ENCODE data around the gene ARMC8.

The ARMC8 gene

GRCh38 chr3:138238711-138239110 lies 51.6 kb downstream of the ARMC8 start:
- no peak overlapping the region for H3K4me3 ChIP-seq (ENCODE audit: low read depth in 1 of 5, low read length in 5 of 5)
- H3K36me3 ChIP-seq (ENCODE audit: control insufficient read depth in 5 of 5, insufficient read depth in 5 of 5, low read length in 5 of 5) = peaks cover 39 to 71% (median 57%) of the 10 kb centered on the region in 5 donors
- H3K9ac ChIP-seq (ENCODE audit: low read length in 5 of 5) = no peak overlapping the region
- no peaks in the 10 kb centered on the region for H3K9me3 ChIP-seq (ENCODE audit: control insufficient read depth in 5 of 5, low read length in 5 of 5)
- H3K27me3 ChIP-seq (ENCODE audit: control insufficient read depth in 5 of 5, insufficient read depth in 4 of 5, low read length in 5 of 5) = no peaks in the 10 kb centered on the region
- H3K4me1 ChIP-seq (ENCODE audit: control insufficient read depth in 5 of 5, insufficient read depth in 5 of 5, low read length in 5 of 5) = no peaks in the 10 kb centered on the region
- H3K27ac ChIP-seq (ENCODE audit: low read depth, low read length) = no peak overlapping the region

GRCh38 chr3:138241061-138241460 lies 54.0 kb downstream of the ARMC8 start:
- Histone ChIP-seq H3K4me3 (ENCODE audit: low read depth in 1 of 5, low read length in 5 of 5) (no peak overlapping the region), H3K27ac (ENCODE audit: low read depth, low read length) (no peak overlapping the region), H3K4me1 (ENCODE audit: control insufficient read depth in 5 of 5, insufficient read depth in 5 of 5, low read length in 5 of 5) (no peaks in the 10 kb centered on the region), H3K9ac (ENCODE audit: low read length in 5 of 5) (no peak overlapping the region), H3K9me3 (ENCODE audit: control insufficient read depth in 5 of 5, low read length in 5 of 5) (no peaks in the 10 kb centered on the region), H3K27me3 (ENCODE audit: control insufficient read depth in 5 of 5, insufficient read depth in 4 of 5, low read length in 5 of 5) (no peaks in the 10 kb centered on the region), H3K36me3 (ENCODE audit: control insufficient read depth in 5 of 5, insufficient read depth in 5 of 5, low read length in 5 of 5) (peaks cover 34 to 78% (median 59%) of the 10 kb centered on the region in 5 donors)

- Histone ChIP-seq H3K4me1 (ENCODE audit: control insufficient read depth in 5 of 5, insufficient read depth in 5 of 5, low read length in 5 of 5) (no peaks in the 10 kb centered on the region), H3K4me3 (ENCODE audit: low read depth in 1 of 5, low read length in 5 of 5) (no peak overlapping the region), H3K27ac (ENCODE audit: low read depth, low read length) (no peak overlapping the region), H3K9ac (ENCODE audit: low read length in 5 of 5) (no peak overlapping the region), H3K27me3 (ENCODE audit: control insufficient read depth in 5 of 5, insufficient read depth in 4 of 5, low read length in 5 of 5) (no peaks in the 10 kb centered on the region), H3K36me3 (ENCODE audit: control insufficient read depth in 5 of 5, insufficient read depth in 5 of 5, low read length in 5 of 5) (peaks cover 29 to 73% (median 54%) of the 10 kb centered on the region in 5 donors), H3K9me3 (ENCODE audit: control insufficient read depth in 5 of 5, low read length in 5 of 5) (no peaks in the 10 kb centered on the region)
Measured at GRCh38 chr3:138241676-138242075, 54.6 kb downstream of the ARMC8 start.

- Histone ChIP-seq H3K27ac (ENCODE audit: low read depth, low read length) (no peak overlapping the region), H3K27me3 (ENCODE audit: control insufficient read depth in 5 of 5, insufficient read depth in 4 of 5, low read length in 5 of 5) (no peaks in the 10 kb centered on the region), H3K4me3 (ENCODE audit: low read depth in 1 of 5, low read length in 5 of 5) (no peak overlapping the region), H3K4me1 (ENCODE audit: control insufficient read depth in 5 of 5, insufficient read depth in 5 of 5, low read length in 5 of 5) (no peaks in the 10 kb centered on the region), H3K36me3 (ENCODE audit: control insufficient read depth in 5 of 5, insufficient read depth in 5 of 5, low read length in 5 of 5) (peaks cover 30 to 72% (median 47%) of the 10 kb centered on the region in 5 donors), H3K9me3 (ENCODE audit: control insufficient read depth in 5 of 5, low read length in 5 of 5) (no peaks in the 10 kb centered on the region), H3K9ac (ENCODE audit: low read length in 5 of 5) (no peak overlapping the region)
Measured at GRCh38 chr3:138242466-138242865, 55.4 kb downstream of the ARMC8 start.

- Histone ChIP-seq H3K27ac (ENCODE audit: low read depth, low read length) (no peak overlapping the region), H3K36me3 (ENCODE audit: control insufficient read depth in 5 of 5, insufficient read depth in 5 of 5, low read length in 5 of 5) (peaks cover 31 to 64% (median 40%) of the 10 kb centered on the region in 5 donors), H3K9me3 (ENCODE audit: control insufficient read depth in 5 of 5, low read length in 5 of 5) (no peaks in the 10 kb centered on the region), H3K27me3 (ENCODE audit: control insufficient read depth in 5 of 5, insufficient read depth in 4 of 5, low read length in 5 of 5) (no peaks in the 10 kb centered on the region), H3K4me1 (ENCODE audit: control insufficient read depth in 5 of 5, insufficient read depth in 5 of 5, low read length in 5 of 5) (no peaks in the 10 kb centered on the region), H3K9ac (ENCODE audit: low read length in 5 of 5) (no peak overlapping the region), H3K4me3 (ENCODE audit: low read depth in 1 of 5, low read length in 5 of 5) (no peak overlapping the region)
Measured at GRCh38 chr3:138245026-138245425, 57.9 kb downstream of the ARMC8 start.

GRCh38 chr3:138249636-138250035 lies 62.5 kb downstream of the ARMC8 start:
- no peaks in the 10 kb centered on the region for H3K27me3 ChIP-seq (ENCODE audit: control insufficient read depth in 5 of 5, insufficient read depth in 4 of 5, low read length in 5 of 5)
- peaks cover 17 to 29% (median 24%) of the 10 kb centered on the region in 5 donors for H3K36me3 ChIP-seq (ENCODE audit: control insufficient read depth in 5 of 5, insufficient read depth in 5 of 5, low read length in 5 of 5)
- no peaks in the 10 kb centered on the region for H3K4me1 ChIP-seq (ENCODE audit: control insufficient read depth in 5 of 5, insufficient read depth in 5 of 5, low read length in 5 of 5)
- no peak overlapping the region for H3K27ac ChIP-seq (ENCODE audit: low read depth, low read length)
- H3K9me3 ChIP-seq (ENCODE audit: control insufficient read depth in 5 of 5, low read length in 5 of 5) = no peaks in the 10 kb centered on the region
- no peak overlapping the region for H3K9ac ChIP-seq (ENCODE audit: low read length in 5 of 5)
- no peak overlapping the region for H3K4me3 ChIP-seq (ENCODE audit: low read depth in 1 of 5, low read length in 5 of 5)

- Histone ChIP-seq H3K36me3 (ENCODE audit: control insufficient read depth in 5 of 5, insufficient read depth in 5 of 5, low read length in 5 of 5) (peaks cover 0 to 13% (median 3%) of the 10 kb centered on the region in 5 donors), H3K4me3 (ENCODE audit: low read depth in 1 of 5, low read length in 5 of 5) (no peak overlapping the region), H3K27ac (ENCODE audit: low read depth, low read length) (no peak overlapping the region), H3K4me1 (ENCODE audit: control insufficient read depth in 5 of 5, insufficient read depth in 5 of 5, low read length in 5 of 5) (no peaks in the 10 kb centered on the region), H3K9ac (ENCODE audit: low read length in 5 of 5) (no peak overlapping the region), H3K9me3 (ENCODE audit: control insufficient read depth in 5 of 5, low read length in 5 of 5) (no peaks in the 10 kb centered on the region), H3K27me3 (ENCODE audit: control insufficient read depth in 5 of 5, insufficient read depth in 4 of 5, low read length in 5 of 5) (no peaks in the 10 kb centered on the region)
Measured at GRCh38 chr3:138253609-138254008, 66.5 kb downstream of the ARMC8 start.

- H3K27ac ChIP-seq (ENCODE audit: low read depth, low read length) = no peak overlapping the region
- no peaks in the 10 kb centered on the region for H3K4me1 ChIP-seq (ENCODE audit: control insufficient read depth in 5 of 5, insufficient read depth in 5 of 5, low read length in 5 of 5)
- peaks cover under 1 to 16% (median 6%) of the 10 kb centered on the region in 5 donors for H3K36me3 ChIP-seq (ENCODE audit: control insufficient read depth in 5 of 5, insufficient read depth in 5 of 5, low read length in 5 of 5)
- no peak overlapping the region for H3K4me3 ChIP-seq (ENCODE audit: low read depth in 1 of 5, low read length in 5 of 5)
- H3K9me3 ChIP-seq (ENCODE audit: control insufficient read depth in 5 of 5, low read length in 5 of 5) = no peaks in the 10 kb centered on the region
- no peaks in the 10 kb centered on the region for H3K27me3 ChIP-seq (ENCODE audit: control insufficient read depth in 5 of 5, insufficient read depth in 4 of 5, low read length in 5 of 5)
- H3K9ac ChIP-seq (ENCODE audit: low read length in 5 of 5) = no peak overlapping the region
Measured at GRCh38 chr3:138254216-138254615, 67.1 kb downstream of the ARMC8 start.

- no peaks in the 10 kb centered on the region for H3K27me3 ChIP-seq (ENCODE audit: control insufficient read depth in 5 of 5, insufficient read depth in 4 of 5, low read length in 5 of 5)
- H3K4me1 ChIP-seq (ENCODE audit: control insufficient read depth in 5 of 5, insufficient read depth in 5 of 5, low read length in 5 of 5) = no peaks in the 10 kb centered on the region
- no peak overlapping the region for H3K4me3 ChIP-seq (ENCODE audit: low read depth in 1 of 5, low read length in 5 of 5)
- no peaks in the 10 kb centered on the region for H3K9me3 ChIP-seq (ENCODE audit: control insufficient read depth in 5 of 5, low read length in 5 of 5)
- peaks cover 8 to 22% (median 14%) of the 10 kb centered on the region in 5 donors for H3K36me3 ChIP-seq (ENCODE audit: control insufficient read depth in 5 of 5, insufficient read depth in 5 of 5, low read length in 5 of 5)
- H3K27ac ChIP-seq (ENCODE audit: low read depth, low read length) = no peak overlapping the region
- H3K9ac ChIP-seq (ENCODE audit: low read length in 5 of 5) = no peak overlapping the region
Measured at GRCh38 chr3:138256022-138256421, 68.9 kb downstream of the ARMC8 start.

- no peaks in the 10 kb centered on the region for H3K9me3 ChIP-seq (ENCODE audit: control insufficient read depth in 5 of 5, low read length in 5 of 5)
- H3K4me1 ChIP-seq (ENCODE audit: control insufficient read depth in 5 of 5, insufficient read depth in 5 of 5, low read length in 5 of 5) = no peaks in the 10 kb centered on the region
- H3K36me3 ChIP-seq (ENCODE audit: control insufficient read depth in 5 of 5, insufficient read depth in 5 of 5, low read length in 5 of 5) = peaks cover 8 to 26% (median 15%) of the 10 kb centered on the region in 5 donors
- no peak overlapping the region for H3K27ac ChIP-seq (ENCODE audit: low read depth, low read length)
- no peak overlapping the region for H3K4me3 ChIP-seq (ENCODE audit: low read depth in 1 of 5, low read length in 5 of 5)
- H3K9ac ChIP-seq (ENCODE audit: low read length in 5 of 5) = no peak overlapping the region
- no peaks in the 10 kb centered on the region for H3K27me3 ChIP-seq (ENCODE audit: control insufficient read depth in 5 of 5, insufficient read depth in 4 of 5, low read length in 5 of 5)
Measured at GRCh38 chr3:138257986-138258385, 70.9 kb downstream of the ARMC8 start.

GRCh38 chr3:138259126-138259525 lies 72.0 kb downstream of the ARMC8 start:
- Histone ChIP-seq H3K4me3 (ENCODE audit: low read depth in 1 of 5, low read length in 5 of 5) (no peak overlapping the region), H3K4me1 (ENCODE audit: control insufficient read depth in 5 of 5, insufficient read depth in 5 of 5, low read length in 5 of 5) (no peaks in the 10 kb centered on the region), H3K9ac (ENCODE audit: low read length in 5 of 5) (no peak overlapping the region), H3K36me3 (ENCODE audit: control insufficient read depth in 5 of 5, insufficient read depth in 5 of 5, low read length in 5 of 5) (peaks cover 10 to 34% (median 19%) of the 10 kb centered on the region in 5 donors), H3K27ac (ENCODE audit: low read depth, low read length) (no peak overlapping the region), H3K9me3 (ENCODE audit: control insufficient read depth in 5 of 5, low read length in 5 of 5) (no peaks in the 10 kb centered on the region), H3K27me3 (ENCODE audit: control insufficient read depth in 5 of 5, insufficient read depth in 4 of 5, low read length in 5 of 5) (no peaks in the 10 kb centered on the region)

Data from subcutaneous abdominal adipose tissue (tissue), 5 donors.